Peyer's patch (tissue), 4 donors: ENCODE data around the gene MYD88. TPM values are rescaled to one million over a fixed set of nuclear protein-coding genes. Genes with fewer than 3 reads are reported as not detected.

Source experiments
- DNase-seq, 3 donors: peaks; one replicate each; pipeline ENCODE4 v3.0.0-alpha.2; 2017 to 2019
- H3K27ac ChIP-seq, 4 donors: fragments of 200-600 bp; sonication (generic); one replicate each; pipeline ENCODE4 v1.5.1; 2016 to 2019
- H3K27me3 ChIP-seq, 2 donors: fragments of 200-600 bp; sonication (generic); one replicate each; pipeline ENCODE4 v1.5.1; 2019
- H3K36me3 ChIP-seq, 3 donors: fragments of 200-600 bp; sonication (generic); one replicate each; pipeline ENCODE4 v1.5.1; 2016 to 2019
- H3K4me1 ChIP-seq, 4 donors: fragments of 200-600 bp; sonication (generic); one replicate each; pipeline ENCODE4 v1.5.1; 2016 to 2019
- H3K4me3 ChIP-seq, 4 donors: fragments of 200-600 bp; sonication (generic); 1 replicate in 3 of 4; 2 replicates in 1 of 4; pipeline ENCODE4 v1.5.1; 2016 to 2019; ENCODE audit warnings: mild to moderate bottlenecking in 1 of 4
- H3K9me3 ChIP-seq, 4 donors: fragments of 200-600 bp; sonication (generic); one replicate each; pipeline ENCODE4 v1.5.1; 2016 to 2019; ENCODE audit warnings: mild to moderate bottlenecking in 1 of 4
- POLR2A ChIP-seq, 2 donors: fragments of 450-650 bp; IDR thresholded peaks; one replicate each; pipeline ENCODE4 v1.5.1; 2017; ENCODE audit warnings: antibody characterized with exemption in 2 of 2, mild to moderate bottlenecking in 2 of 2, moderate library complexity in 2 of 2
- total RNA-seq, 4 donors: library from RNA; depleted of rRNA; stranded (reverse); fragments of >200 nt; gene quantifications; one replicate each; pipeline ENCODE4 v1.1.0, GENCODE V29; 2016
- TF ChIP-seq, protein P1 (sequence below), 6 experiments: fragments of 450-650 bp in 4 of 6; fragments of 200-600 bp in 2 of 6; sonication (generic) in 1 of 6; IDR thresholded peaks; one replicate each; pipeline ENCODE4 v1.5.1; 2017 to 2019; ENCODE audit warnings: antibody characterized with exemption in 6 of 6, mild to moderate bottlenecking in 3 of 6, moderate library complexity in 1 of 6

MYD88 gene
- total RNA-seq, 4 donors from 2014 or later = 41.8 to 82.7 (median 73.8) TPM

DNA sequence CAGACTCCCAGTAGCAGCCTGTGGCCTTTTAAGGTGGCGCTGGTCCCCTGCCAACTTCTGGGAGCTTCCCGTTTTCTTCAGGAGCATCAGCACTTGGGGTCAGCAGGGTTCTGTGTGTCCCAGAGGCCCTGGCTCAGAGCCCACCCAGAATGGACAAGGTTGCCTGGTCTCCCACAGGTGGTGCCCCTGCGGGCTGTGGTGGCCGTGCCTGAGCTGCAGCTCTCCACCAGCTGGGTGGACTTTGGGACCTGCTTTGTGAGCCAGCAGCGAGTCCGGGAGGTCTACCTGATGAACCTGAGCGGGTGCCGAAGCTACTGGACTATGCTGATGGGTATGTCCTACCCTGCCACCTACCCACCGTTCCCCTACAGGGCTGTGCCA, 17.0 kb upstream of the MYD88 start:
- DNase-seq = peak in 1 of 3 donors; percentile 44
- no peaks in the 10 kb centered on the region for H3K9me3 ChIP-seq
- H3K27me3 ChIP-seq = no peaks in the 10 kb centered on the region
- H3K4me3 ChIP-seq = no peak overlapping the region
- no peak overlapping the region for H3K27ac ChIP-seq
- TF ChIP-seq POLR2A (IDR thresholded peaks at IDR 0.05) = no peak
- TF ChIP-seq, protein P1, sequence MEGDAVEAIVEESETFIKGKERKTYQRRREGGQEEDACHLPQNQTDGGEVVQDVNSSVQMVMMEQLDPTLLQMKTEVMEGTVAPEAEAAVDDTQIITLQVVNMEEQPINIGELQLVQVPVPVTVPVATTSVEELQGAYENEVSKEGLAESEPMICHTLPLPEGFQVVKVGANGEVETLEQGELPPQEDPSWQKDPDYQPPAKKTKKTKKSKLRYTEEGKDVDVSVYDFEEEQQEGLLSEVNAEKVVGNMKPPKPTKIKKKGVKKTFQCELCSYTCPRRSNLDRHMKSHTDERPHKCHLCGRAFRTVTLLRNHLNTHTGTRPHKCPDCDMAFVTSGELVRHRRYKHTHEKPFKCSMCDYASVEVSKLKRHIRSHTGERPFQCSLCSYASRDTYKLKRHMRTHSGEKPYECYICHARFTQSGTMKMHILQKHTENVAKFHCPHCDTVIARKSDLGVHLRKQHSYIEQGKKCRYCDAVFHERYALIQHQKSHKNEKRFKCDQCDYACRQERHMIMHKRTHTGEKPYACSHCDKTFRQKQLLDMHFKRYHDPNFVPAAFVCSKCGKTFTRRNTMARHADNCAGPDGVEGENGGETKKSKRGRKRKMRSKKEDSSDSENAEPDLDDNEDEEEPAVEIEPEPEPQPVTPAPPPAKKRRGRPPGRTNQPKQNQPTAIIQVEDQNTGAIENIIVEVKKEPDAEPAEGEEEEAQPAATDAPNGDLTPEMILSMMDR (IDR thresholded peaks at IDR 0.05) = no peak
- H3K36me3 ChIP-seq = peaks cover 0 to 70% (median 0%) of the 10 kb centered on the region in 3 donors
- no peaks in the 10 kb centered on the region for H3K4me1 ChIP-seq

DNA sequence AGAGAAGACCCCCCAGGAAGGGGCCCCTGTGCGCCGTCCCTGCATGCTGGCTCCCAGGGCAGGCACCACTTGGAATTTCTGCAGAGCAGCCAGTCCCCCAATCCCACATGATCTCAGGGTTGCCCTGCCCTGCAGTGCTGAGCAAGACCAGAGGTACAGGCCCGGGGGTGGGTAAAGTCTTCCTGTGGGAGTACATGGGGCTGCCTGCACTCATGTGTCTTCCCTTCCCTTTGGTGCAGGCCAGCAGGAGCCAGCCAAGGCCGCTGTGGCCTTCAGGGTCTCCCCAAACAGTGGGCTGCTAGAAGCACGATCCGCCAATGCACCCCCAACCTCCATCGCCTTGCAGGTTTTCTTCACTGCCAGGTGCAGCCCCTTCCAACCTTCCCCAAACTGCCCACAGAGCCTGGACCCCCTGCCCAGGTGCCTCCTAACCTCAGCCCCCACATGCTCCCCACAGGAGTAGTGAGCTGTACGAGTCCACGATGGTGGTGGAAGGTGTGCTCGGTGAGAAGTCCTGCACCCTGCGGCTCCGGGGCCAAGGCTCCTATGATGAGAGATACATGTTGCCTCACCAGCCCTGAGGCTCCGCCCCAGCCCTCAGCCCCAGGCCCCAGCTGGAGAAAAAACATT, 16.5 kb upstream of the MYD88 start:
- DNase-seq = peak in 1 of 3 donors; percentile 42
- H3K4me1 ChIP-seq = no peaks in the 10 kb centered on the region
- H3K27ac ChIP-seq = no peak overlapping the region
- no peaks in the 10 kb centered on the region for H3K9me3 ChIP-seq
- no peak overlapping the region for H3K4me3 ChIP-seq
- H3K27me3 ChIP-seq = no peaks in the 10 kb centered on the region
- TF ChIP-seq POLR2A (IDR thresholded peaks at IDR 0.05) = no peak
- TF ChIP-seq, protein P1 (IDR thresholded peaks at IDR 0.05) = no peak
- H3K36me3 ChIP-seq = peaks cover 0 to 75% (median 0%) of the 10 kb centered on the region in 3 donors

DNA sequence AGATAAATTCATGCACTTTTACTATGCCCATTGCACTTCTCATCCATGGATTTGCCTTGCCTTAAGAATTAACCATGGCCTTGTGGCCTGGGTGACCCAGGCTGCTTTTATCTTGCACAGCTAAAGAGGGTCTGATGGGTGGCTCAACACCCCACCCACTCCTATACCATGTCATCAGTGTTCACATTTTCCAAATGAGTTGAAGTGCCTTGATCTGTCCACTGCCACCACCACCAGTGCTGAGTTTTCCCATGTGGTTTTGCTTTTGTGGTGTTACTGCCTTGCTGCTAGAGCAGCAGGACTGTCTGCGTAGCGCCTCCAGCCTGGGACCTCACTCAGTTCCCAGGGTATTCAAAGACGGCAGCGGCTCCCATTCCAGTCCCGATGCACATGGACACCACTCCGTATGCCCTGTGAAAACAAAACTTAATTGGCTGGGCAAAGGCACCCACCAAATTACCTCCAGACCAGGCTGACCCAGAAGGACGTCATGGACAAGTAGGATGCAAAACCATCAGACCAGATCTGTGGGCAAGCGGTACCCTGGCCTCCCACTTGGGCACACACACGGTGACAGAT, 15.7 kb upstream of the MYD88 start:
- H3K9me3 ChIP-seq = no peaks in the 10 kb centered on the region
- DNase-seq = no peak
- H3K4me1 ChIP-seq = no peaks in the 10 kb centered on the region
- TF ChIP-seq, protein P1 (IDR thresholded peaks at IDR 0.05) = no peak
- TF ChIP-seq POLR2A (IDR thresholded peaks at IDR 0.05) = no peak
- no peak overlapping the region for H3K4me3 ChIP-seq
- H3K27ac ChIP-seq = no peak overlapping the region
- peaks cover 0 to 84% (median 0%) of the 10 kb centered on the region in 3 donors for H3K36me3 ChIP-seq
- H3K27me3 ChIP-seq = no peaks in the 10 kb centered on the region

DNA sequence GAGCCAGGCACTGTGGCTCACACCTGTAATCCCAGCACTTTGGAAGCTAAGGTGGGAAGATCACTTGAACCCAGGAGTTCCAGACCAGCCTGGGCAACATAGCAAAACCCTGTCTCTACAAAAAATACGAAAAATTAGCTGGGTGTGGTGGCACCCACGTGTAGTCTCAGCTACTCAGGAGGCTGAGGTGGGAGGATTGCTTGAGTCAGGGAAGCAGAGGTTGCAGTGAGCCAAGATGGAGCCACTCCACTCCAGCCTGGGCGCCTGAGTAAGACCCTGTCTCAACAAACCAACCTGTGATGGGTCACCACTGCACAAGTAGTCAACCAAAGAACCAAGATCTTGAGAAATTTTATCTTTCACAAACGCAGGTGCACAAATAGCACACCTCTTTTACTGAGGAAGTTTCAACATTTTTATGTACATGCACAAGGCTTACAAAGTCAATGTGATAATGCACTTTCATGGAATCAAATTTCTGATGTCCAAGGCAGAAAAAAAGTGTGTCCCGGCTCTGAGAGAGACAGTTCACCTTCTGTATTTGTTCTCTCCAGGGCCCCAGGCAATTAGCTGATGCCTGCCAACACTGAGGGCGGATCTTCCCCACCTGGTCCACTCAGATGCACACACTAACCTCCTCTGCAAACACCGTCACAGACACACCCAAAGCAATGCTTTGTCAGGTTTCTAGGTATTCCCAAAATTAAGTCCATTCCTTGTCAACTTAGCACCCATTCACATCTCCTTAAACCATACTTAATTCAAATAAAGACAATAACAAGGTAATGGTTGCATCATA, 13.9 kb upstream of the MYD88 start:
- peak in 1 of 3 donors; percentile 10 for DNase-seq
- no peak for TF ChIP-seq POLR2A (IDR thresholded peaks at IDR 0.05)
- Histone ChIP-seq H3K36me3 (peaks cover 0 to 97% (median 0%) of the 10 kb centered on the region in 3 donors), H3K27me3 (no peaks in the 10 kb centered on the region), H3K4me1 (peaks cover 0 to 3% (median 0%) of the 10 kb centered on the region in 4 donors), H3K27ac (peak overlapping the region in 1 of 4 donors; percentile 7), H3K9me3 (no peaks in the 10 kb centered on the region), H3K4me3 (no peak overlapping the region)

DNA sequence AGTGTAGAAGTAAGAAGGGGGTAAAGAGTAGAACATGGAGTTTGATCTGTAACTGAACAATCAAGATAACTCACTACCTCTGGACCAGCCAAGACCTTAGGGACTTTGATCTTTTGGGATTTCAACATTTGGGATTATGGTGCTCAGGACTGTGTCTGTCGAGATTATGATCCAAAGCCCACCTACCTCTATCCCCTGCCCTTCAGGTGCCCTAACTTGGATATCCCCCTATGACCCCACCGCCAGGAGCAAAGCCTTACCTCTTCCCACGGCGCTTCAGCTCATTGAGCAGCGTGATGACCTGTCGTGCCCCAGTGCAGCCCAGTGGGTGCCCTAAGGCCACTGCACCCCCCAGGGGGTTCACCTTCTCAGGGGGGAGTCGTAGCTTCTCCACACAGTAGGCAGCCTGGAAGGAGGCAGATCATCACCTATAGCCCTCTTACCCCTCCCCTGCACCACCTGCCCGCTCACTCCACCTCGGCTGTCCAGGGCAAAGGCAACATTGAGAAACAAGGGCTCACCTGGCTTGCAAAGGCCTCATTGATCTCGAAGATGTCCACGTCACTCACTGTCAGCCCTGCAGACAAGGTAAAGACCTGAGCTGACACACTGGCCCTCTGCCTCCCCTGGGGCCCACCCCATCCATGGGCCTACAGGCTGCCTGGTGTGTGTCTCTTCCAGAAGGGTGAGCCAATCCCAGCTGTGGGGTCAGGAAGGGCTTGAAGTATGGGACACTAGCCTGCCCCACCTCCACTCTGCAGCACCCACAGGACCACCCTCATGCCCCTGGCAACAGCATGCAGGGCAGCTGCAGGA, 12.9 kb upstream of the MYD88 start:
- Histone ChIP-seq H3K36me3 (peaks cover 0 to 92% (median 0%) of the 10 kb centered on the region in 3 donors), H3K27me3 (no peaks in the 10 kb centered on the region), H3K9me3 (no peaks in the 10 kb centered on the region), H3K27ac (peak overlapping the region in 1 of 4 donors; percentile 37), H3K4me1 (peaks cover 0 to 8% (median 2%) of the 10 kb centered on the region in 4 donors), H3K4me3 (no peak overlapping the region)
- TF ChIP-seq POLR2A (IDR thresholded peaks at IDR 0.05) = no peak
- TF ChIP-seq, protein P1 (IDR thresholded peaks at IDR 0.05) = no peak
- peak; percentile 5 to 51 (median 48) for DNase-seq
